Smooth muscle cell of the brain vasculature (primary cell): Measurements from ENCODE around the gene C16orf74.

Experiments used
- DNase-seq: peaks from one replicate; pipeline ENCODE4 v3.0.0-alpha.2; 2012; ENCODE audit warnings: low read depth, low spot score

Gene C16orf74

DNA sequence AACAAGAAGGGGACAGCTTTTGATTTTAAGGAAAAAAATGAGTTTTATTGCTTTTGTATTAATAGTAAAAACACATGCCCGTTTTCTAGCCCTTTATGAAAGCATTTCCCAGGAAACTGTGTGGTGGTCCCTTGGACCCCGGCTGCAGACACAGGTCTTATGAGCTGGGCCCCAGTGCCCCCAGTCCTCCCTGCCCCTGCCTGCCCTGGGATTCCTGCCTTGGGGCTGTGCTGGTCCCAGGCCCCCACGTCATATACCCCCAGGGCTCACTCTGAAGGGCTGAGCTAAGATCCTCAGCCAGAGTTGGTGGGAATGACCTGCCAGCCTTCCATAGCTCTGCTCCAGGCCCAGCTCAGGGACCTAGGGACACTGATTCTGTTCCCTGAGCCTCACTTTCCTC, 92.9 kb downstream of the C16orf74 start:
- no peak for DNase-seq
